Lower leg skin (tissue), 3 donors: ENCODE data around the gene PCDHB2.
"Not testable (repeated sequence)": the region's sequence is repeated elsewhere in the genome, so short reads cannot be mapped to it uniquely, and the experiment has no call there.

Experiments used
- CTCF ChIP-seq, 3 donors: fragments of 450-650 bp; IDR thresholded peaks; one replicate each; pipeline ENCODE4 v1.5.1; 2016; ENCODE audit warnings: antibody characterized with exemption in 3 of 3, mild to moderate bottlenecking in 3 of 3, moderate library complexity in 2 of 3
- POLR2A ChIP-seq, 2 donors: fragments of 450-650 bp; IDR thresholded peaks; one replicate each; pipeline ENCODE4 v1.6.1; 2016 to 2017; ENCODE audit warnings: antibody characterized with exemption in 2 of 2, mild to moderate bottlenecking in 1 of 2, moderate library complexity in 1 of 2

GRCh38 chr5:141137346-141137745 is 42.9 kb downstream of the PCDHB2 start:
- not testable (repeated sequence) for TF ChIP-seq POLR2A, CTCF (IDR thresholded peaks at IDR 0.05)
